Placental pericyte (primary cell): ENCODE results near the gene DTX1. TPM values are rescaled to one million over a fixed set of nuclear protein-coding genes. Genes with fewer than 3 reads are reported as not detected.

Experiments used
- total RNA-seq: library from RNA; depleted of rRNA; stranded (reverse); fragments of >200 nt; gene quantifications from 2 replicates; pipeline ENCODE4 v1.2.3, GENCODE V29; 2012

Gene DTX1
- total RNA-seq = under 0.01 TPM in 1 of 2 replicates, not detected in the other

GRCh38 chr12:113056631-113057488 lies at the start of gene DTX1:
Gene DTX1 (plus strand): TSS chr12:113056730. CDS start chr12:113058193, 1,463 bp downstream.

DNA sequence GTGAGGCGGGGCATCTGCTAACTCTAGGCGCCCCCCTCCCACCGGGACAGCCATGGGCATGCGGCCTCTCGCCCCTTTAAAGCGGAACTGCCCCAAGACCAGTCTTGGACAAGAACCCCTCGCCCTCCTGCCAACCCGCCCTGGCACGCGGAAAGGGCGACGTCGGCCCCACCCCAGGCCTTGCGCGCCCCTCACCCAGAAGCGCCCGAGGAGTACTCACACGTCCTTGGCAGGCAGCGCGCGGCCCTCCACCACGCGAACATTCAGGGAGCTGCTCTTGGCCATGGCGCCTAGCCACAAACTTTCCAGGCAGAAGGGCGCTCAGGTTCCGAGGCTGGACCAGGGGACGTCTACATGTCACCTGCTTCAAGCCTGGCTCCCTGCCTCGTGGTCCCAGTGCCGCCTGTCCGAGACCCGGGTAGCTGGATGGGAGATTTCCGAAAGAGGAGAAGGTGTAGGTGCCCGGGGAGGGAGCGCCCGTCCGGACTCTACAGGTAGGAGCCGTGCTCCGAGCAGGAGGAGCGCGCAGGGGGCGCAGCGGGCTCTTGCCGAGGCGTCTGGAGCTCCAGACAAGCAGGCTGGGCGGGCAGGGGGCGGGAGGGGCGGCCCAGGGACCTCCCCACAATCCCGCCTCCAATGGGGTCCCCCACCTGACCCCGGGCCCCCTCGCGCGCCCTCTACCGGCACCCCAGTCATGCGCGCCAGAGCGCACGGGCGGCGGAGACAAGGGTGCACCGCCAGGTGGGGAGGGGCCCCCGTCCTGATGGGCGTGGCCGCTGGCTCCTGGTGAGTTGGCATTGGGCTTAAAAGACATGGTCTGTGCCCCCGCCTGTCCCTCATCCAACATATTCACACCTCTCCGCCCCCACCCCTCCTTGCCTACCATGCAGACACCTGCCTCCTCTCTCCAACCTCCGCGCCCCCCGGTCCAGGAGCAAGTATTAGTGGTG lies 78.9 kb downstream of the DTX1 start, which contains the start of gene RASAL1:
TSS of gene RASAL1 (minus strand) at position 584 of the 950 bp plus-strand sequence. CDS start at position 285, 299 bp downstream.

Other genes with a start within 250 kb of the DTX1 start
- 3.5 and 4.7 TPM in 2 replicates for gene OAS1, start 149.8 kb upstream of the DTX1 start, total RNA-seq
- gene OAS3, start 118.3 kb upstream of the DTX1 start, total RNA-seq = 7.4 and 28.2 TPM in 2 replicates
- 5.0 and 14.7 TPM in 2 replicates for gene OAS2, start 78.2 kb upstream of the DTX1 start, total RNA-seq
- under 0.01 TPM in 1 of 2 replicates, not detected in the other for gene RASAL1, start 79.0 kb downstream of the DTX1 start, total RNA-seq
- not detected in 2 replicates for gene CFAP73, start 93.0 kb downstream of the DTX1 start, total RNA-seq
- gene DDX54, start 128.7 kb downstream of the DTX1 start, total RNA-seq = 40.9 and 58.7 TPM in 2 replicates
- gene RITA1, start 129.0 kb downstream of the DTX1 start, total RNA-seq = 16.6 and 33.6 TPM in 2 replicates
- gene TPCN1, start 164.7 kb downstream of the DTX1 start, total RNA-seq = 42.9 and 56.5 TPM in 2 replicates